Ishikawa (cell line): ENCODE data around the gene MKNK1.

Source experiments
- CEBPB ChIP-seq: IDR thresholded peaks from 2 replicates; pipeline ENCODE4 v1.6.1; 2012
- CREB1 ChIP-seq: IDR thresholded peaks from 2 replicates; pipeline ENCODE4 v1.6.1; 2012; ENCODE audit warnings: low read depth
- EGR1 ChIP-seq: IDR thresholded peaks from 2 replicates; pipeline ENCODE4 v1.6.1; 2012
- EP300 ChIP-seq: IDR thresholded peaks from 2 replicates; pipeline ENCODE4 v1.6.1; 2012; ENCODE audit warnings: borderline replicate concordance
- FOXM1 ChIP-seq: IDR thresholded peaks from 2 replicates; pipeline ENCODE4 v1.6.1; 2012; ENCODE audit warnings: low read depth, borderline replicate concordance
- MAX ChIP-seq: IDR thresholded peaks from 2 replicates; pipeline ENCODE4 v1.6.1; 2012
- NFIC ChIP-seq: IDR thresholded peaks from 2 replicates; pipeline ENCODE4 v1.6.1; 2012
- RAD21 ChIP-seq: IDR thresholded peaks from 2 replicates; pipeline ENCODE4 v1.6.1; 2012; ENCODE audit warnings: low read depth
- REST ChIP-seq: IDR thresholded peaks from 2 replicates; pipeline ENCODE4 v1.6.1; 2012; ENCODE audit warnings: low read depth, mild to moderate bottlenecking
- TAF1 ChIP-seq: IDR thresholded peaks from 2 replicates; pipeline ENCODE4 v1.6.1; 2012; ENCODE audit warnings: low read depth, mild to moderate bottlenecking
- TCF12 ChIP-seq: IDR thresholded peaks from 2 replicates; pipeline ENCODE4 v1.6.1; 2012; ENCODE audit warnings: low read depth
- TEAD4 ChIP-seq: IDR thresholded peaks from 2 replicates; pipeline ENCODE4 v1.6.1; 2012
- USF1 ChIP-seq: IDR thresholded peaks from 2 replicates; pipeline ENCODE4 v1.6.1; 2012
- YY1 ChIP-seq: IDR thresholded peaks from 2 replicates; pipeline ENCODE4 v1.6.1; 2012; ENCODE audit warnings: low read depth
- ZBTB7A ChIP-seq: IDR thresholded peaks from 2 replicates; pipeline ENCODE4 v1.6.1; 2012; ENCODE audit warnings: low read depth

The MKNK1 gene

GRCh38 chr1:46575300-46575699, 28.8 kb downstream of the MKNK1 start:
- TF ChIP-seq RAD21 (no peak), TAF1 (no peak), REST (no peak), FOXM1 (no peak), TEAD4 (no peak), USF1 (no peak), EGR1 (no peak), MAX (no peak), YY1 (no peak), CREB1 (no peak), NFIC (no peak), ZBTB7A (no peak), TCF12 (no peak), CEBPB (no peak)

DNA sequence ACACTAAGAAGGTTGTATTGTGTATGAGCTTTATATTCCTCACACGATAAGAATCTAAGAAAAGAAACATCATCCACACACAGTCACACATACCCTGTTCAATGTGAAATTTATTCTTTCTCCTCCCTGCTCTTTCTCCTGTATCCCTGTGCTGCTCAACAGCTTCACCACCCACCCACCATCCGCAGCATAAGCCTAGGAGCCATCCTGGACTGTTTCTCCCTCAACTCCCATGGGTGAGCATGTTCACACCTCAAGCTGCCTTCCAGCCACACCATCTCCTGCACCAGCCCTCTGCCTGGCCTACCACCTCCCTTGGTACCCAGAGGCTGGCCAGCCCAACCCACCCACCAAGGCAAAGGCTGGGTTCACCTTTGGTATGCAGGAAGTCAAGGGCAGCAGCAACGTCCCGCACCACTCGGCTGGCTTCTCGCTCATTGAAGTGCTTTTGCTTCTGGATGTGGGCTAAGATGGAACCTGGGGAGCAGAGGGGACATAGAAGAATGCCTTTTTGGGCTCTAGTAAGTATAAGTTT, 32.3 kb downstream of the MKNK1 start:
- TF ChIP-seq CEBPB (no peak), TEAD4 (no peak), ZBTB7A (no peak), TCF12 (no peak), FOXM1 (no peak), USF1 (no peak), EP300 (no peak)

DNA sequence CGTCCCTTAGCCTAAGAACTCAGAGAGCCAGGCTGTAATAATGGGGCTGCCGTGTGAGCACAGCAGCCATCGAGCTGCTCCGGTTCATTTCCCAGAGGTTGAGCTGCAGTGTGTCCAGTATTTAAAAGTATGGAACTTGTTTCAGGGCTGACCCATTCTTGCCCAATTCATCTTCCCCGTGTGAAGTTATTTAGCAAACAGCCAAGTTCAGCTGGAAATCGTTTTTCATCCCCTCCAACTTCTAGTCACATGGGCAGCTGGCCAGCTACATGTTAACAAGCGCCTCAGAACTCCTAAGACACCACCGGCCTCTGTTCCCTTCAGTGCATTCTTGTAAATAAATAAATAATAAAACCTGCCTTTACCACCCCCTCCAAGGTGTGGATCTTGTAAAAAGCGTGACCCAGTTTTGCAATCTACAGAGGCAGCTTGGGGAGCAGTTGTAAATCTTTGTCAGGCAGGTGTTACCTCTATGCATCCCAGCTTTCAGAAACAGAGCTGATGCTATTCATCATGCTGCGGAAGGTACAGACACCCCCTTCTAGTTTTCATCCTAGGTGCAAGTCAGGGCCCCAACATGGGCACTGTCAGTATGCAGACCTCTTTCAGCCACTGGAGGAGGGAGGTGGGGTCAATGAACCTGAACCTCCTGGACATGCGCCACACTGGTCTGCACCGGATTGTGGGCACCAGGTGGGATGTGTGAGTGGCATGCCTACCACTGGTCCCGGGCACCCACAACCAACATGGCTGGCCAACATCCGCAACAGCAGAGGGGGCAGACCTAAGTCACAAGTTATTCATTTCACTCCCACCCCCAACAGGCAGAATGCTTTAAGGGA, 34.0 kb downstream of the MKNK1 start:
- no peak for TF ChIP-seq EP300
- TF ChIP-seq YY1: no peak
- no peak for TF ChIP-seq RAD21
- TF ChIP-seq REST: no peak
- TF ChIP-seq ZBTB7A: no peak
- TF ChIP-seq NFIC: no peak
- TF ChIP-seq CREB1: no peak
- no peak for TF ChIP-seq TCF12
- TF ChIP-seq TAF1: no peak
- TF ChIP-seq EGR1: no peak
- TF ChIP-seq MAX: no peak
- TF ChIP-seq FOXM1: no peak
- TF ChIP-seq USF1: no peak

- TF ChIP-seq REST (no peak), RAD21 (no peak), EGR1 (no peak), ZBTB7A (no peak), TEAD4 (no peak), USF1 (no peak), EP300 (no peak)
Measured at GRCh38 chr1:46569116-46569515, 35.0 kb downstream of the MKNK1 start.
